Pancreas (tissue), 10 donors: Measurements from ENCODE around the gene BSPH1. TPM values are rescaled to one million over a fixed set of nuclear protein-coding genes. Genes with fewer than 3 reads are reported as not detected.
"Not testable (repeated sequence)": the region's sequence is repeated elsewhere in the genome, so short reads cannot be mapped to it uniquely, and the experiment has no call there.

Experiments
- ATAC-seq, 4 donors: fragments of 200-7000 bp; cut with Tn5 transposase; one replicate each; pipeline versions ENCODE4 v1.8.0 to v1.9.1; 2020; ENCODE audit warnings: mild to moderate bottlenecking in 4 of 4, moderate library complexity in 4 of 4
- DNase-seq, 6 donors: peaks; one replicate each; pipeline ENCODE4 v3.0.0-alpha.2; 2020
- FAIRE-seq: peaks from 2 replicates; lab custom pipeline; 2012; peaks lifted over from hg19 to GRCh38; lab: Jason Lieb, UNC
- H3K27ac ChIP-seq, 4 donors: fragments of 200-600 bp; sonication (generic); 1 replicate in 3 of 4; 2 replicates in 1 of 4; pipeline versions ENCODE4 v1.5.0 to v1.8.0; 2020
- H3K27me3 ChIP-seq, 4 donors: fragments of 200-600 bp; one replicate each; pipeline ENCODE4 v1.8.0; 2021
- H3K36me3 ChIP-seq, 3 donors: fragments of 200-600 bp; sonication (generic) in 1 of 3; one replicate each; pipeline versions ENCODE4 v1.5.0 to v1.8.0; 2020 to 2021
- H3K4me1 ChIP-seq, 3 donors: fragments of 200-600 bp; one replicate each; pipeline ENCODE4 v1.8.0; 2021
- H3K4me3 ChIP-seq, 4 donors: fragments of 200-600 bp; sonication (generic) in 2 of 4; one replicate each; pipeline versions ENCODE4 v1.5.0 to v1.8.0; 2020 to 2021
- H3K9me3 ChIP-seq, 4 donors: fragments of 200-600 bp; one replicate each; pipeline ENCODE4 v1.8.0; 2021
- CTCF ChIP-seq, 4 donors: fragments of 200-600 bp; sonication (generic) in 3 of 4; IDR thresholded peaks; one replicate each; pipeline versions ENCODE4 v1.5.0 to v1.8.0; 2021; ENCODE audit warnings: antibody characterized with exemption in 4 of 4
- WGBS, 2 donors: extraction: QIAGEN DNeasy Blood & Tissue Kit; methylation state at CpG; one replicate each; pipeline ENCODE4 v1.1.7; 2013; 5-methylcytosine and 5-hydroxymethylcytosine counted together
- intact Hi-C, 3 donors: fragments of 100-400 bp; cut with DNase I; formaldehyde crosslinking; loops; one replicate each; pipeline versions ENCODE4 v1.11.1 to v1.14.2; 2022
- polyA plus RNA-seq, 2 donors: library from polyadenylated mRNA; stranded (reverse); fragments of 200-250 nt; gene quantifications; one replicate each; pipeline ENCODE4 v1.2.3, GENCODE V29; 2013
- total RNA-seq, 6 donors: library from RNA; stranded (reverse); fragmentation: NEBNext Ultra II Directional in 4 of 6; extraction: Animal tissue kit (Norgen Biotek cat#: 25700) in 4 of 6; gene quantifications; one replicate each; pipeline versions ENCODE4 v1.2.1 to v1.2.4, GENCODE V29; 2021 to 2023
- donor health status: healthy with polysubstance abuse.
- donor health status: DM: no; HTN: no; CAD: no; lungs with moderate emphysema.
- donor health status: DM: no; HTN: no; CAD: no.
- donor health status: control.
- donor health status: control.
- donor health status: Bipolar disorder and iron deficiency.
- donor health status: DM: yes; HTN: yes; CAD: no.
- donor health status: DM: no; HTN: no; CAD: no.
- donor health status: DM: no; HTN: no; CAD: no.
- donor health status: DM: yes; HTN: yes; CAD: no.

The BSPH1 gene
- total and polyA plus RNA-seq, 8 donors, result not detected

GRCh38 chr19:47994209-47994802, 2.3 kb upstream of the BSPH1 start, which contains the start of gene ELSPBP1:
Gene ELSPBP1 (plus strand): TSS chr19:47994632. CDS start chr19:48008668, 14,036 bp downstream.
- Histone ChIP-seq H3K27ac (no peak within 1 kb of the TSS), H3K36me3 (no peaks in the 10 kb centered on the region), H3K27me3 (no peaks in the 10 kb centered on the region), H3K9me3 (no peaks in the 10 kb centered on the region), H3K4me1 (no peaks in the 10 kb centered on the region), H3K4me3 (no peak within 1 kb of the TSS)
- WGBS, 2 donors, result 47 to 53% methylated on average over 5 of the region's 5 CpGs
- no peak for DNase-seq
- no peak for ATAC-seq
- intact Hi-C loops, result no loop called here
- no peak for FAIRE-seq
- TF ChIP-seq CTCF (IDR thresholded peaks at IDR 0.05), result no peak

- Histone ChIP-seq H3K36me3 (no peaks in the 10 kb centered on the region), H3K27ac (no peak overlapping the region), H3K9me3 (no peaks in the 10 kb centered on the region), H3K4me3 (no peak overlapping the region), H3K27me3 (no peaks in the 10 kb centered on the region), H3K4me1 (no peaks in the 10 kb centered on the region)
- no peak for DNase-seq
- WGBS, 2 donors, result 41 to 45% methylated on average over 10 of the region's 10 CpGs
- ATAC-seq, result no peak
- no peak for TF ChIP-seq CTCF (IDR thresholded peaks at IDR 0.05)
- intact Hi-C loops, result no loop called here
- FAIRE-seq, result no peak
Observed at GRCh38 chr19:47991191-47991808, 670 bp downstream of the BSPH1 start.

GRCh38 chr19:47973529-47973928, 18.4 kb downstream of the BSPH1 start:
- no peak overlapping the region for H3K4me3 ChIP-seq
- H3K9me3 ChIP-seq, result no peaks in the 10 kb centered on the region
- intact Hi-C loops, result no loop called here
- no peak for FAIRE-seq
- DNase-seq, result no peak
- peaks cover 0 to 4% (median under 1%) of the 10 kb centered on the region in 4 donors for H3K27me3 ChIP-seq
- no peaks in the 10 kb centered on the region for H3K36me3 ChIP-seq
- no peaks in the 10 kb centered on the region for H3K4me1 ChIP-seq
- no peak overlapping the region for H3K27ac ChIP-seq
- TF ChIP-seq CTCF (IDR thresholded peaks at IDR 0.05), result no peak
- ATAC-seq, result no peak
- WGBS, 2 donors, result 56 to 73% methylated on average over 6 of the region's 6 CpGs

GRCh38 chr19:47955936-47956335, 36.0 kb downstream of the BSPH1 start:
- DNase-seq, result peak in 2 of 6 donors; percentile 8 to 36
- H3K9me3 ChIP-seq, FAIRE-seq, intact Hi-C loops, H3K36me3 ChIP-seq, H3K4me1 ChIP-seq, H3K4me3 ChIP-seq, ATAC-seq, H3K27me3 ChIP-seq, H3K27ac ChIP-seq: not testable (repeated sequence)
- 64 to 78% methylated on average over 7 of the region's 11 CpGs for WGBS, 2 donors

GRCh38 chr19:47952132-47952531, 39.8 kb downstream of the BSPH1 start:
- ATAC-seq, H3K36me3 ChIP-seq, H3K4me1 ChIP-seq, intact Hi-C loops, H3K9me3 ChIP-seq, H3K4me3 ChIP-seq, H3K27ac ChIP-seq, FAIRE-seq, DNase-seq, H3K27me3 ChIP-seq: not testable (repeated sequence)
- no CpG with 5 or more reads among the region's 21 CpGs for WGBS, 2 donors

- H3K27me3 ChIP-seq, H3K9me3 ChIP-seq, H3K4me3 ChIP-seq, H3K4me1 ChIP-seq, H3K36me3 ChIP-seq, intact Hi-C loops, FAIRE-seq, H3K27ac ChIP-seq, ATAC-seq: not testable (repeated sequence)
- 72 to 77% methylated on average over 18 to 19 of the region's 24 CpGs for WGBS, 2 donors
- DNase-seq, result peak in 4 of 6 donors; percentile 29 to 86 (median 54)
Observed at GRCh38 chr19:47949852-47950521, 42.0 kb downstream of the BSPH1 start.

- DNase-seq, FAIRE-seq, H3K4me1 ChIP-seq, H3K36me3 ChIP-seq, ATAC-seq, H3K27me3 ChIP-seq, H3K27ac ChIP-seq, intact Hi-C loops, H3K9me3 ChIP-seq, H3K4me3 ChIP-seq: not testable (repeated sequence)
- 61% methylated on average over 12 of the region's 20 CpGs; no CpG with 5 or more reads in 1 of the 2 donors for WGBS, 2 donors
Observed at GRCh38 chr19:47928581-47928980, 63.4 kb downstream of the BSPH1 start.
